GM23338 (cell line): ENCODE measurements around the gene KCTD1.

Experiments used
- CREB1 ChIP-seq: fragments of 250-450 bp; sonication (Bioruptor Pico); IDR thresholded peaks from 2 replicates; pipeline ENCODE4 v1.5.0; 2020; ENCODE audit warnings: low read depth, mild to moderate bottlenecking, moderate library complexity
- CTCF ChIP-seq, 2 experiments: fragments of 200-600 bp in 1 of 2; sonication (generic) in 1 of 2; conservative IDR thresholded peaks; 2 replicates each; pipeline versions ENCODE4 v1.5.1 to v1.6.1; 2016 to 2017; ENCODE audit warnings: antibody characterized with exemption in 2 of 2, low read depth in 2 of 2, mild to moderate bottlenecking in 2 of 2, moderate library complexity in 1 of 2
- EZH2 ChIP-seq: fragments of 200-600 bp; sonication (generic); IDR thresholded peaks from one replicate; pipeline ENCODE4 v1.8.0; 2017; ENCODE audit warnings: antibody characterized with exemption, mild to moderate bottlenecking, low read depth; ENCODE audit not compliant: unreplicated experiment
- POLR2AphosphoS5 ChIP-seq: IDR thresholded peaks from 2 replicates; pipeline ENCODE4 v1.6.1; 2016; ENCODE audit warnings: antibody characterized with exemption, low read depth

DNA sequence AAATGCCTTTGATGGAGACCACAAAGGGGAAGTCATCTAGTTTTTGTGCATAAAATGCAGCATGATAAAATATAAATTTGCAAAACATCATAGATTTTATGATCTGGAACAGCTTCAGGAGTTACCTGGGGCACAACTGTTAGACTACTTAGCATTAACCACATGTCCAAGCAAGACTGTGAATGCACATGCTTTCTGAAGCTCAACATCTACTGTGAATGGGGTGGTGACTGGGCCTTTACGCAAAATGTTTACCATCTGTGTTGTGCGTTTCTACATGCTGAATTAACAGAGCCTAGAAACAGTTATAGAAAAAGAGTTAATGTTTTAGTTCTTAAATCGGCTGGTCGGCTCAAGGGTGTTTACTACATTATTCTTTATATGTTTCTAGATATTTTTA is 45.5 kb downstream of the KCTD1 start:
- no peak for TF ChIP-seq CTCF (conservative IDR thresholded peaks at IDR 0.05; ENCODE audit: low read depth in 2 of 2)
- no peak for TF ChIP-seq POLR2AphosphoS5
- no peak for TF ChIP-seq EZH2
- no peak for TF ChIP-seq CREB1
